Cerebellar nuclear complex (tissue), 1 donor: ENCODE data around the gene BBX.

Experiments used
- DNase-seq, 2 experiments: peaks; one replicate each; lab custom pipeline; 2025; lab: John Stamatoyannopoulos, UW

The BBX gene

GRCh38 chr3:107657971-107658370 is 135.2 kb downstream of the BBX start:
- no peak for DNase-seq

GRCh38 chr3:107660306-107660976 is 137.7 kb downstream of the BBX start:
- no peak for DNase-seq

DNA sequence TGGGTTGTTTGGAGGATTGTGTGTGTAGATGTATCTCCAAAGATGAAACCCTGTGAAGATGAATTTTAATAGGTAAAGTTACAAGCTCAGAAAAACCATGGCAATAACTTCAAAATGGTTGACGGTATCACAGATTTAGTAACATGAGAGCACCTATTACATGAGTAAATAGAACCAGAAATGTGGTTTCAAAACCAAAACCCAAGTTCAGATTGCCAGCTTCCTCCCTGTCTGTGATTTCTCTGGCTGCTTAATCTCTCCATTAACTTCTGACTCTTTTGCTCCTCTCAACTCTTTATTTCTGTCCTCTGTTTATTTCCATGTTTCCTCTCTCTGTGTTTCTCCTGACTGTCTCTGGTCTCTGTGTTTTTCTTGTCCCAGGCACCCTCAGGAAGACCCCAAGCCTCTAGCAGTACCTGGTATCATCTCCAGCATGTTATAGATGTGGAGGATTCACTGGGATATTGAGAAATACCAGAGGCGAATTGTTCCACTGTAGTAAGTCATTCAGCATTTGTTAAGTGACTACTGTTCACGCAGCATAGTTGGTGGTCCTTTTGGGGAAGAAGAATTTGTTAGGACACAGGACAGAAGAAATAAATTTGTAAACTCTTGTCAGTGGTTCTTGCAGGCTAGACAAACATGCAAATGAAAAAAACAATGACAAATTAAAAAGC is 138.8 kb downstream of the BBX start:
- DNase-seq: no peak

GRCh38 chr3:107662124-107662507 is 139.4 kb downstream of the BBX start:
- no peak for DNase-seq

GRCh38 chr3:107662586-107662985 is 139.8 kb downstream of the BBX start:
- DNase-seq: no peak

- no peak for DNase-seq
These were observed 140.5 kb downstream of the BBX start for GRCh38 chr3:107663266-107663665.

DNA sequence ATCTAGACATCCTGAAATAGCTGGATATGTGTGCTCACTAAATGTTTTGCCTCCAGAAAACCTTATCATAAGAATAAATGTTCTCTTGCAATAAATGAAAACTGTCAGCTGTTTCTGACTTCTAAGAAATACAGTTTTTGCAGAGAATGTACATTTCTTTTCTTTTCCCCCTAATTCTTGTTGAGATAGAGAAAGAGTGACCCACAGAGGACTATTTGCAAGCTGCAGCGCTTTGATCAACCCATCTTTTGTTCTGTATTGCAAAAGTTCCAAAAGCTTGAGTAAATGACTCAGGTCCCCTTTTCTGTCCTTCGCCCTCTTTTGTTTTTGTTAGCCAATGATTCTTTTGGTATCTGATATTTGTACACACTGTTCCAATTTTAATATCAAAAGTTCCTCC is 141.9 kb downstream of the BBX start:
- DNase-seq: no peak

DNA sequence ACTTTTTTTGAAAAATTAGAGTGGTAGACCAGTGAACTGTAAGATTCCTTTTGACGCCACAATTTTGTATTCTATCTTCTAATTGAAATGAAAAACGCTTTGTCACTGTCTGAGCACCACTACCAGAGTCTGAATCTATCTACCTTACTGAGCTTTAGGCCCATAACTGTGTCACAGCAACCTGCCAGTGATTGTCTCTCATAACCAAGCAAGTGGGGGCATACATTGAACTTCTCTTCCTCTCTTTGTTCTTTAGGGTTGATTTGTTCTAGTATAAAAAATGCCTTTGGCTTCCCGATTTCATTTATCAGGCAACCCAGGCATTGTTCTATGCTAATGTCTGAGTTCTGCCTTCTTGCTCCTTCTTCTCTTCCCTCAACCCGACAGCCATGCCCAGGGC is 142.6 kb downstream of the BBX start:
- no peak for DNase-seq

DNA sequence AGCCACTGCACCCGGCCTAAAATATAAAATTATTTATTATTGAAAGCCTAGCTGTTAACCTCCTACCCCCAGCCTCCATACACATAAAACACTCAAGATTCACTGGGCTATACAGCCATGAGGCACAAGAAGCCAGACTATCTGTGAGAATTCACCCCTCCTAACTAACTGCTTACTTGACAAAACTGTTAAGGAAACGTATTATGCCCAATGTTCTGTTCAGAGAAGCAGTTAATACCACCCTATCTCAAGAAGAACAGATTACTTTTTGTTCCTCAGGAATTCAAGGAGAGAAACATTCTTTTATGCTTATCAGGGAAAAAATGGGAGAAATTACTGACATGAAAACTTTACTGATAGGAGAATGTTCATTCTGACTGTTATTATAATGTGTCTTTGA is 144.1 kb downstream of the BBX start:
- no peak for DNase-seq

DNA sequence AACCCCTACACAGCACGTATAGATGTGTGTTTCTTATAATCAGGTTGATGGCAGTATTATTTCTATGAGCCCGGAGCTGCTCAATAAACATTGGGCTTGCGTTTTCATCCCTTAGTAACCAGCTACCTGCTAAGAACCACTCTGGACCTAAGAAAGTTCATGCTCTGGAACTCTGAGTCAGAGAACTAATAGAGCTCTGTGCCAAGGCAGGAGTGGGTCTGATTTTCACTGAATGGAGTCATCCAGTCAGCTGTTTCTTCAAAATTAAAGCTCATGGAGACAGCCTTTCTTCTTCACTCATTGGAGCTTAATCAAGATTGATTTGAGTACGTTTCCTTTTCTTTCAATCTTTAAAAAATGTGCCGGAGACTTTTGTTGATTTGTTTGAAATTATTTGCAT is 145.7 kb downstream of the BBX start:
- no peak for DNase-seq

DNA sequence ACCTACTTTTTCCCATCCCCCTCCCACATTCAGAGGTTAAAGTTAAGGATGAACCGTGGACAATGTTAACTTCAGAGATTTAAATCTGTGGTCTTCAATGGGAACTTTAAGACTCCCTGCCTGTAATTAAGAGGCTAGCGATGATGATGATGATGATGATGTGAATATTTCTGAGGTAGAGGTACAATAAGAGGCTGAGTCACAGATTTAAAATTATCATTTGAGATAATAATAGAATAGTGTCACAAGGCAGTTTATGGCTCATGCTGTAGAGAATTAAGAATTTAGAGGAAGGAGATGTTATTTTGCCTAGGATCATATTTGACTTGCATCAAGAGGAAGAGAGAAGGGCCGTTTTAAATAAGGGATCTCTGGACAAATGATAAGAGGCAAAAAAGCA is 146.2 kb downstream of the BBX start:
- no peak for DNase-seq

DNA sequence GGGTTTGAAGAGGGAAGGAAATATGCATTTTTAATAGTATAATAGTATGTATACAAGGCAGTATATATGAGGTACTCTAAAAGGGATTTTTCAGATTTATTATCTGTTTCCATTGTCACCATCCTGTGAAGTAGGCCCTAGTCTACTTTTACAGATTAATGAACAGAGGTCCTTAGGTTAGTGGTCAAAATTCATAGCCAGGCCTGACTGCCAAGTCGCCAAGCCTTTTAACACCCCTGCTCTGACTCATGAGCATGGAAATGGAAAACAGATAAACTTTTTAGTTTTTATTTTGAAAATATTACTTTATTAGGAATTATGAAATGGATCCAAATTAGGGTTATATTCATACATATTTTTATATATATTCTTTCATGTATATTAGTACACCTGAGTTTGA is 146.9 kb downstream of the BBX start:
- DNase-seq: no peak

- DNase-seq: no peak
These were observed 148.2 kb downstream of the BBX start for GRCh38 chr3:107670986-107671385.

DNA sequence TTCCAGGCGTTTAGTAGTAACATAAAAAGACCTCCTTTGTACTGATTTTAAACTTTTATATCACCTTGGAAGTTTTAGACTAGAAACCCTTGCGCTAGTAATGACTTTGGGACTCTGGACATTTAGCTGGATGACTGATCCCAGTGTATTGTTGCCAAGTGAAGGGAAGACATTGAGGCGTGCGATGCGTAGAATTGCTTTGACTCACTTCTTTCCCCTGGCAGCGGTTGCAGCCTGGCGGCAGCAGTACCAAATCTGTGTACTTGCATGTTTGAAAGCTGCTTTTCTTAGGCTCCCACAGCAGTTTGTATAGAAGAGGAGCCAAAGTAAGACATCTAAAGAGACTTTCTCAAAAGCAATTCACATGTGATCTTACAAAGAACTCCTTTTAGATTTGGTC is 151.6 kb downstream of the BBX start:
- DNase-seq: no peak

- no peak for DNase-seq
These were observed 152.6 kb downstream of the BBX start for GRCh38 chr3:107675233-107675900.

DNA sequence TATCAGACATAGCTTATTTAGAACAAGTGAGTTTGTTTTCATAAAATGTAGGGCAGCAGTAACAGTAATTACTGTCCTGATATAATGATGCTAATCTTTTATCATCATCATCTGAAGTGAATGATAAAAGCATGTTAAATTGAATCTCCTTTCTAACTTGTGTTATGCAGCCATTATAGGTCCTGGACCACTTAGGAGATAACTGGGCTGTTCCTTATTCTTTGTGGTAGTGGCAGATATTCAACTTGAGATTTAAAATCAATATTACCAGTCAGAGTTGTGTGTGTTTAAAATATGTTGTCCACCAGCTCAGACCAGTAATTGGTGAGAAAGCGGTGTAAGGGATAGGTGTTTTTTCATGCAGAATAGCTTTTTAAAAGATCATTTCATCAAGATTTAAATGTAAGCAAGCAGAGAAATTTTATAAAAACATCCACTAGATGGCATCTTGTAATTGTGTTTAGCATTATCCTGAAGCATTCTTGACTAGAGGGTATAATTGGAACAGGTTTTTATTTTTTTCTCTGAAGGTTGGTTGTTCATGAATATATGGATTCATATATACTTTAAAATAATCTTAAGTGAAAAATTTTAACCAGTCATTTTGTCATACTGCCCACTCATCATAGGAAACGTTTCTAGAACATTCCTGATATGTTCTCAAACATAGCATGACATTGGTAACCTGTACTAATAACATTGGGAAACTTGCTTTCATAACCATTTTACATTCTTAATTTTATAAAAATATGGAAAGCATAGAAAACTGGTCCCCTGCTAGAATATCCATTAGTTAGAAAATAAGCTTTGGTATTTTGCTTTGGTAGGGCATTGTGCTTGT is 153.9 kb downstream of the BBX start:
- no peak for DNase-seq

DNA sequence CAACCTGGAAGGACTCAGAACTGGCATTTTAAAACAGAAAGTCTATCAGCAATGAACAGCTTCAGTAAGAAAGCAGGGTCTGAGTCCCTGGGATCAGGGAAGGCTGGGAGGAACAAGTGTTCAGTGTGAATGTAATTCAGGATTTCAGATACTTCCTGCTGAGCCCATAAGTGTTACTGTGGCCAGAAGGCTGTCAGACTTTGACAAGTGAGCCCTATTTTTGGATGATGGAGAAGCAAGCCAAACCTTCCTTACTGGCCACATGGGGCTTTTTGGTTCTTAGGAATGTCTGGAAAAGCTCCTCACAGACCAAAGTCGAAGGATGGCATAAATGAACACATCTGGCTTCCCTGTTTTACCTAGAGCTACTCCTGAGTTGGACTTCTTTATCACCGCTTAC is 157.2 kb downstream of the BBX start:
- DNase-seq: no peak

DNA sequence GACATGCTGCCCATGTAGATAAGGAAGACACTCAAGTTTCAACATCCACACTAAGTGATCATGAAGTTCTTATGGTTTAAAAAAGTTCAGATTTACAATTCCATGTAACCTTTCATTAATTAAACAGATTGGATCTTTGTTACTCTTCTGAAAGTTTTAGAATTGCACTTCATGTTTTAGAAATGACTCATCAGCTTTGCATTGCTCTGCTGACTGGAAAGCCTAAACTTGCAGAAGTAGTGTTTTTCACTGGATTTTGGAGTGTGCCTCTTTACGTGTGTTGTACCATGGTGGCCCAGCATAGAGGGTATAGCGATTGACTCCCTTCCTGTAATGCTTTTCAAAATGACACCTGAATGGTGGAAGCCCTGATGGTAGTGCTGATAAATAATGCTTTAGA is 157.9 kb downstream of the BBX start:
- DNase-seq: no peak

DNA sequence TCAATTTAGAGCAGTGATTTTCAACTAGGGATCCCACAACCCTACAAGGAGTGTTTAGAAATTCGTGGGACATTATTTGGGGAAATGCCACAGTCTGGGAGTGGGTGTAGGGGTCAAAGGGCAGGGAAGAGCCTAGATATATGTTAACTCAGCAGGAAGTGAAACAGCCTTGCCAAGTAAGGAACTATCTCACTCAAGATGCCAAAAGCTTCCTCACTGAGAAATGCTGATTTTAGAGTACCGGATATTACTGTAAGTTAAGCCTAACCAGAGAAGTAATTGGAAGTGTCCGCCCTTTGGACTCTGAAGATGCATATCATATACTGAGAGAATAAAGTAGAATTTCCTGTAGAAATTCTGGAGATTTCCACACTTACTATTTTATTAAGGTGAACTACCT is 158.6 kb downstream of the BBX start:
- DNase-seq: no peak

- no peak for DNase-seq
These were observed 159.8 kb downstream of the BBX start for GRCh38 chr3:107682580-107682979.

DNA sequence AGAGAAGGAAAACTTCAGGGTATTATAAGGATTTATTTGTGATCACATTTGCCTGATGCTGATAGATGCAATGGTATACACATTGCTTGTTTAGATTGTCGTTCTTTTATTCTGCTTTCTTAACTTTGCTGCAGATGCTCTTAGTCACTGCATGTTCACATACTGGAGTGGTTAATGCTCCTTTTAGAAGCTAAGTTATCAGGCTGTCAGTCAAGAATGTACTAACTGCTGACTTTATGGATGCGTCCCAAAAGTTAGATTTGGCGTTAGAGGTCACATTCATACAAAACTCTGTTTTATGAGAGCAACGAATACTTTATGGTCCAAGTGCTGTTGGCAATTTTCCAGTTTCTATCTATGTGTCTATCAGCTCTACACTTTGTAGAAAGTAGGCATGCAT is 160.7 kb downstream of the BBX start:
- no peak for DNase-seq

DNA sequence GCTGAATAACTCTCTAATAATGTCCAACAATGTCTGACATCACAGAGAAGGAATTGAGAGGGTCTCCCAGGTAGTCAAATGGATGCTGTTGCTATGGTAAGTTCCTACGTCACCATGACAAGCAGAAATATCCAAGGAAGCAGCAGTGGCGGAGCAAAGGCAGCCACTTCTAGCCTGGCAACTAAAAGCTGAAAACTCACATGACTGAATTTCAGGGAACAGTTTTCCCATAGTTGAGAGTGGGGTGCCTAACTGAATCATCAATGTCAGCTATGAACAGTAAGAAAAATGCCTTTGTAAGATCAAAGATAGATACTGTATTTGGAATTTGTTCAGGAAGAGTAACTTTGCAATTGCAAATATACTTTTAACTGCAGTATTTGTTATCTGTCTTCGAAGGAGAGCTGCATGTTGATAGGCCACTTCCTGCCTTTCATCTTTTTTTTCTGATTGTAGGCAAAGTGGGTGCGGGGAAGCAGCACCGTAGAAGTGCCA is 161.7 kb downstream of the BBX start:
- DNase-seq: no peak
